ENCODE measurements around the gene NRAS.

GRCh38 chr1:114746450-114747121 is 30.0 kb upstream of the NRAS start:
- TF ChIP-seq CTCF (IDR thresholded peaks at IDR 0.05) (no peak), POLR2A (IDR thresholded peaks at IDR 0.05) (no peak), POLR2AphosphoS5 (IDR thresholded peaks at IDR 0.05) (no peak), EP300 (IDR thresholded peaks at IDR 0.05) (no peak)

All from gastroesophageal sphincter (tissue), 3 donors.